ENCODE data around the gene NUP43. TPM values are rescaled to one million over a fixed set of nuclear protein-coding genes. Genes with fewer than 3 reads are reported as not detected.
"Not testable (repeated sequence)": the region's sequence is repeated elsewhere in the genome, so short reads cannot be mapped to it uniquely, and the experiment has no call there.

The NUP43 gene
- total RNA-seq, 2 experiments from 2014 or later, result 14.2 to 14.5 TPM

GRCh38 chr6:149750136-149750609 lies 3.8 kb upstream of the NUP43 start:
- H3K27ac ChIP-seq (ENCODE audit: low read depth in 1 of 2, low read length in 2 of 2), result peak overlapping the region; percentile 80 to 86
- no peak for TF ChIP-seq CTCF (IDR thresholded peaks at IDR 0.05)
- peaks cover 36% of the 10 kb centered on the region for H3K4me1 ChIP-seq (ENCODE audit: insufficient read depth, low read length)
- ChIA-PET CTCF (no interaction called here), POLR2A (interaction anchor here (0.6 to 7.3 kb wide), 9 partner anchors 9 to 701 kb away, joined by 3 to 66 read pairs (median 4); partner anchors contain the start of genes LATS1 and PPIL4)
- H3K9me3 ChIP-seq (ENCODE audit: control insufficient read depth in 1 of 2, insufficient read depth in 1 of 2, low read length in 2 of 2), result no peaks in the 10 kb centered on the region
- H3K4me3 Mint-ChIP-seq, result peak overlapping the region; percentile 90
- intact Hi-C loops (cut with DNase I, micrococcal nuclease), result loop anchor here in 1 of 2 experiments (10.0 kb wide), 1 partner anchor 115 kb away; the partner anchor contains the start of gene LRP11
- H3K36me3 ChIP-seq (ENCODE audit: insufficient read depth, low read length), result peaks cover 3% of the 10 kb centered on the region
- peak overlapping the region; percentile 88 for H3K27ac Mint-ChIP-seq
- H3K27me3 ChIP-seq (ENCODE audit: control insufficient read depth in 1 of 2, insufficient read depth in 2 of 2, low read length in 2 of 2), result no peaks in the 10 kb centered on the region
- peak; percentile 16 for ATAC-seq (ENCODE audit: poor library complexity)
- H3K27me3 Mint-ChIP-seq, result no peaks in the 10 kb centered on the region
- peak overlapping the region; percentile 100 for H3K4me3 ChIP-seq (ENCODE audit: low read length)
- H3K9me3 Mint-ChIP-seq, result no peaks in the 10 kb centered on the region
- peaks cover 26% of the 10 kb centered on the region for H3K36me3 Mint-ChIP-seq (ENCODE audit: low read depth)
- peak in 11 of 14 experiments; percentile 8 to 66 (median 29) for DNase-seq
- H3K4me1 Mint-ChIP-seq (ENCODE audit: low read depth), result peaks cover 32% of the 10 kb centered on the region

GRCh38 chr6:149749594-149750135 lies 3.3 kb upstream of the NUP43 start, which contains the start of gene PCMT1:
TSS of gene PCMT1 (plus strand) at chr6:149749741. CDS start at chr6:149749902, 161 bp downstream.
- Mint-ChIP-seq H3K4me3 (peak within 1 kb of the TSS; percentile 90), H3K27me3 (no peaks in the 10 kb centered on the region), H3K4me1 (ENCODE audit: low read depth) (peaks cover 32% of the 10 kb centered on the region), H3K27ac (peak within 1 kb of the TSS; percentile 88), H3K9me3 (no peaks in the 10 kb centered on the region), H3K36me3 (ENCODE audit: low read depth) (peaks cover 26% of the 10 kb centered on the region)
- H3K27ac ChIP-seq (ENCODE audit: low read depth in 1 of 2, low read length in 2 of 2), result peak within 1 kb of the TSS; percentile 80 to 86
- H3K4me3 ChIP-seq (ENCODE audit: low read length), result peak within 1 kb of the TSS; percentile 100
- peaks cover 3% of the 10 kb centered on the region for H3K36me3 ChIP-seq (ENCODE audit: insufficient read depth, low read length)
- ChIA-PET CTCF (no interaction called here), POLR2A (interaction anchor here (0.6 to 7.3 kb wide), 9 partner anchors 10 to 700 kb away, joined by 3 to 66 read pairs (median 4); partner anchors contain the start of genes LATS1 and PPIL4)
- TF ChIP-seq CTCF (IDR thresholded peaks at IDR 0.05), result no peak
- no peaks in the 10 kb centered on the region for H3K27me3 ChIP-seq (ENCODE audit: control insufficient read depth in 1 of 2, insufficient read depth in 2 of 2, low read length in 2 of 2)
- DNase-seq (peak; percentile 76 to 97 (median 89)), ATAC-seq (ENCODE audit: poor library complexity) (peak; percentile 81)
- peaks cover 41% of the 10 kb centered on the region for H3K4me1 ChIP-seq (ENCODE audit: insufficient read depth, low read length)
- H3K9me3 ChIP-seq (ENCODE audit: control insufficient read depth in 1 of 2, insufficient read depth in 1 of 2, low read length in 2 of 2), result no peaks in the 10 kb centered on the region
- intact Hi-C loops (cut with DNase I, micrococcal nuclease), result loop anchor here (5.0 to 10.0 kb wide), 3 partner anchors 115 to 202 kb away; partner anchors contain the start of genes PPIL4 (in 2 of the 2), GINM1 (in 1 of the 2) and LRP11 (in 1 of the 2)

- H3K9me3 ChIP-seq (ENCODE audit: control insufficient read depth in 1 of 2, insufficient read depth in 1 of 2, low read length in 2 of 2); H3K9me3 Mint-ChIP-seq; H3K27me3 Mint-ChIP-seq; H3K27me3 ChIP-seq (ENCODE audit: control insufficient read depth in 1 of 2, insufficient read depth in 2 of 2, low read length in 2 of 2); CTCF ChIA-PET; DNase-seq; ATAC-seq (ENCODE audit: poor library complexity); H3K36me3 ChIP-seq (ENCODE audit: insufficient read depth, low read length): not testable (repeated sequence)
- peak overlapping the region; percentile 90 for H3K4me3 Mint-ChIP-seq
- H3K36me3 Mint-ChIP-seq (ENCODE audit: low read depth), result peaks cover 26% of the 10 kb centered on the region
- H3K4me1 ChIP-seq (ENCODE audit: insufficient read depth, low read length), result peaks cover 43% of the 10 kb centered on the region
- POLR2A ChIA-PET, result interaction anchor here (0.9 to 7.3 kb wide), 7 partner anchors 10 to 203 kb away, joined by 3 to 66 read pairs (median 4); partner anchors contain the start of genes LATS1 and PPIL4
- intact Hi-C loops (cut with DNase I, micrococcal nuclease), result loop anchor here (5.0 kb wide), 2 partner anchors 182 to 202 kb away; partner anchors contain the start of genes PPIL4 (in 2 of the 2) and GINM1 (in 1 of the 2)
- H3K27ac Mint-ChIP-seq, result peak overlapping the region; percentile 88
- H3K27ac ChIP-seq (ENCODE audit: low read depth in 1 of 2, low read length in 2 of 2), result peak overlapping the region in 1 of 2 donors; percentile 80
- H3K4me3 ChIP-seq (ENCODE audit: low read length), result peak overlapping the region; percentile 100
- peaks cover 32% of the 10 kb centered on the region for H3K4me1 Mint-ChIP-seq (ENCODE audit: low read depth)
Measured at GRCh38 chr6:149749082-149749593, 2.8 kb upstream of the NUP43 start.

- intact Hi-C loops (cut with DNase I, micrococcal nuclease), result loop anchor here (2.0 to 5.0 kb wide), 3 partner anchors 16 to 198 kb away; partner anchors contain the start of genes PPIL4 (in 2 of the 2) and GINM1 (in 1 of the 2)
- H3K36me3 ChIP-seq (ENCODE audit: insufficient read depth, low read length), result peaks cover 33% of the 10 kb centered on the region
- peak overlapping the region; percentile 97 for H3K4me3 Mint-ChIP-seq
- DNase-seq; ATAC-seq (ENCODE audit: poor library complexity); H3K9me3 ChIP-seq (ENCODE audit: control insufficient read depth in 1 of 2, insufficient read depth in 1 of 2, low read length in 2 of 2); H3K27me3 Mint-ChIP-seq; H3K27ac ChIP-seq (ENCODE audit: low read depth in 1 of 2, low read length in 2 of 2); H3K9me3 Mint-ChIP-seq; H3K27me3 ChIP-seq (ENCODE audit: control insufficient read depth in 1 of 2, insufficient read depth in 2 of 2, low read length in 2 of 2): not testable (repeated sequence)
- H3K4me3 ChIP-seq (ENCODE audit: low read length), result peak overlapping the region; percentile 95
- POLR2A ChIA-PET, result interaction anchor here (7.3 kb wide), 1 partner anchor 28 kb away, joined by 66 read pairs; the partner anchor contains the start of gene LATS1
- peaks cover 27% of the 10 kb centered on the region for H3K4me1 ChIP-seq (ENCODE audit: insufficient read depth, low read length)
- H3K36me3 Mint-ChIP-seq (ENCODE audit: low read depth), result peaks cover 46% of the 10 kb centered on the region
- CTCF ChIA-PET, result interaction anchor here (0.8 kb wide), 1 partner anchor 27 kb away, joined by 4 read pairs; the partner anchor contains the start of gene LATS1
- peak overlapping the region; percentile 96 for H3K27ac Mint-ChIP-seq
- H3K4me1 Mint-ChIP-seq (ENCODE audit: low read depth), result peaks cover 25% of the 10 kb centered on the region
Measured at GRCh38 chr6:149745252-149745651, 1.1 kb downstream of the NUP43 start.
